NCI-H1092 (cell line): ENCODE measurements around the gene COL27A1.
"Not testable (repeated sequence)": the region's sequence is repeated elsewhere in the genome, so short reads cannot be mapped to it uniquely, and the experiment has no call there.

ENCODE experiments used
- DNase-seq: peaks from one replicate; lab custom pipeline; 2025; lab: John Stamatoyannopoulos, UW

COL27A1 gene

DNA sequence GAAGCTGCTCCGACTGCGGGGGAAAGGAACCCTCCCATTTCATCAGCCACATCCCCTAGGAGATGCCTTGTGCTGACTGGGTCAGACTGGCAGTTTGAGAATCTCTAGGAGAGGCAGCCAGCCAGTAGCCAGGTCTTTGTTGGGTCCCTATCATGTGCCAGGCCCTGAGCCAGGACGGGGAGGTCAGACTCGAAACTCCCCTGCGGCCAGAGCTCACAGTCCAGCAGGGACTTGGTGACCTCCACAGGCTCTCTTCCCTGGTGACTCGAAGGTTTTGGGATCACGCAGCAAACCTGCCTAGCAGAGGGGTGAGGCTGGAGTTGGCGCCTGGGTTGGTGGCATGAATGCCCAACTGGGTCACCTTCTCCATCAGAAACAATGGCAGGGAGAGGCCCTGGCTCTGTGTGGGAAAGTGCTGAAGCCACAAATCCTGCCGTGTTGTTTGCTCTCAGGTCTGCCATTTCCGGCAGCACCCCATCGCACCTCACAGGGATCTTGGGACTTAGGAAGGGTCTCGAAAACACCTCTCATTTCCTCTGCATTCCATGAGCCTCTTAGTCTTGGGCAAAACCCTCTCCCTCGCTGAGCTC lies 153.1 kb downstream of the COL27A1 start:
- DNase-seq: no peak

GRCh38 chr9:114309096-114309495 lies 153.8 kb downstream of the COL27A1 start:
- DNase-seq: no peak

GRCh38 chr9:114310471-114311450 lies 155.4 kb downstream of the COL27A1 start:
- no peak for DNase-seq

DNA sequence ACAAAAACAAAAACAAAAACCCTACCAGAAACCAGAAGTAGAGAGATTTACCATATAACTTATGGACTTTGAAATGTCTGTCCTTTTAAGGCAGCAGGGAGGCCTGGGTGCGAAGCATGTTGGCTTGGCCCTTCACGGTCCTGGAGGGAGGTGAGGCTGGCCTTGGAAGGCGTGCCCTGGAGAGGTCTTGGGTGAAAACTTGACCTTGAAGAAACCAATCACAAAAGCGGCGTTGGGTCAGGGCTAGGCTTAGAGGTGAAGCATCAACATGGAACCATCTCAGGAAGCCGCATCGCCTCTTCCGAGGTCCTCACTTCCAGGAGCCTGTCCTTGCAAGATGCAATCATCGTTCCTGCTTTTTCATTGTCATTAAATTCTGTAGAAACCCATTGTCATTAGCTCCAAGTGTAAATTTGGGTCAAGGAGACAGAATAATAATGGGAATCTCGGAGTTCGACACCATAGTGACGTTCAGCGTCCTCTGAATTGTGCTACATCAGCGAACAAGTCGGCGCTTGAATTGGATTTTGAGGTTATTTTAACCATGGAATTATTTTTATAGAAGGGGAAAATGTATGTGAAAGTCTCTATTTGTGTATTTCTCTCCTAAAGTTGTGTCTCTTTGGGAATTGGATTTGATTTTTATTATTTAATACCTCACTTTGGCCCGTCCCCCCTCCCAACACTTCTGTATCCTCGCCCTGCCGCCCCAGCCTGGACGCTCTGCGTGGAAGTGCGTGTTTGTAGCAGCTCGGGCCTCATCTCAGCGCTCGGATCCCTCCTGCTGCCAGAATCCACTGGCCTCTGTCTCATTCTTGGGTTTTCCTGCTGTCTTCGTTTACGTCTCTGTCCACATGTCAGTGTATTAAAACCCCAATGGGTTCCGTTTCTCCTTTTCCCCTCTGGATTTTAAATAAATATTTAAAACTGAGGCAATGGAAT lies 156.5 kb downstream of the COL27A1 start:
- DNase-seq: no peak

DNA sequence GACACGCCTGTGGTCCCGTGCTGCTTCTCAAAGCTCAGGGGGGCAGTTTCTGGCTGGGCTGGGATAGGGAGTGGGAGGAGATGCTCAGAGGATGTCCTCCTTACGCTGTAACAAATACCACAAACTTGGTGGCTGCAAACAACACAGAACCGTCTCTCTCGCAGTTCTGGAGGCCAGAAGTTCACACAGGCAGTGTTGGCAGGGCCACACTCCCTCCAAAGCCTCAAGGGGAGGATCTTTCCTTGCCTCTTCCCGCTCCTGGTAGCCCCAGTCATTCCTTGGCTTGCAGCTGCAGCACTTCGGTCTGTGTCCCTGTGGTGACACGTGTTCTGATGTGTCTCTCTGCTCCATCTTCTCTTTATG lies 157.2 kb downstream of the COL27A1 start:
- no peak for DNase-seq

- no peak for DNase-seq
Measured at GRCh38 chr9:114313186-114313585, 157.8 kb downstream of the COL27A1 start.

DNA sequence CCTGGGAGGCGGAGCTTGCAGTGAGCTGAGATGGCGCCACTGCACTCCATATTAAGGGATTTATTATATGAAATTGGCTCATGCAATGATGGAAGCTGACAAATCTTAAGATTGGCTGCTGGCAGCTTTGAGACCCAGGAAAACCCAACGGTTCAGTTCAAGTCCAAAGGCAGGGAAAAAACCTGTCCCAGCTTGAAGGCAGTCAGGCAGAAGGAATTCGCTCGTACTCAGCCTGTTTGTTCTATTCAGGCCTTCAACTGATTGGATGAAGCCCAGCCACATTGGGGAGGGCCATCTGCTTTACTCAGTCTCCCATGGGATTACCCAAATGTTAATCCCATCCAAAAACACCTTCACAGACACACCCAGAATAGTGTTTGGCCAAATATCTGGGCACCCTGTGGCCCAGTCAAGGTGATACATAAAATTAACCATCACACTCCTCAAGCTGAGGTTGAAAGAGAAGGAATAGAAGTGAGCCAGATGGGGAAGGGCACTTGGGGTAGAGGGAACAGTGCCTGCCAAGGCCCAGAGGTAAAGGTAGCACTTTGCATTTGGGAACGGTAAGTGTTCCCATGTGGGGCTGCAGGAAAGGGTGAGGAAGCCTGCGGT lies 159.0 kb downstream of the COL27A1 start:
- no peak for DNase-seq

DNA sequence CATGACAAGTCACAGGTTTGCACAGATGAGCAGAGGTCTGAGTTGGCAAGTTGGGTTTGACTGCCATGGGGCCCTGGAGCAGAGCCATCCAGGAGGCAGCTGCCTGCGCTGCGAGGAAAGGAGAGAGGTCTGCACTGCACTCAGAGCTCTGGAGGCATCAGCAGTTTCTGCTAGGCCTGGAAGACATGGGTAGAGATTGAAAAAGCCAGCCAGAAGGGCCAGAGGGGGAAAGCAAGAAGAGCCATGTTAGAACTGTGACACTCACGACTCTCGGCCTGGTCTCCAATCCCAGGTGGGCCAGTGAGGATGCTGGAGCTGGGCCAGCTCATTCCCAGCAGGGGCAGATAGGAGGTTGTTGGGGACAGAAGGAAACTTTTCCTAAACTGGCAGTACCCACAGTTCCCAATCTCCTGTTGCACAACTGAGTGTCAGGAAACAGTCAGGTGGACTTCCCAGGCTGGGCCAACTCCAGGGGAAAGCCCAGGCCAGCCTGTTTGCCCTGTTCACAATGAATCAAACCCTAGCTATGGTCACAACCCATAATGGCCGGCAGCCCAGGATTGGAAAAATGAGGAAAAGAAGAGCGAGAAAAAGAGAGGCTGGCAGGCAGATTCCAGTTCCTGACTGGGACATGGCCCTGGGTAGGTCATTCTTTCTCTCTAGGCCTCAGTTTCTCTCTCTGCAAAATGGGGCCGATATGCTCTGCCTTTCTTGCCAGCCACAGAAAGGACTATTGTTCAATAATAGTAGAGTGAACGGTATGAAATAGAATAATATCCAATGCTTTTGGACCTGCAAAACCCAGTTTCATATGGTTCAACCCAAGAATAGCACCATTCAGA lies 159.8 kb downstream of the COL27A1 start:
- DNase-seq: no peak

GRCh38 chr9:114315723-114316363 lies 160.5 kb downstream of the COL27A1 start:
- no peak for DNase-seq

GRCh38 chr9:114316605-114317230 lies 161.4 kb downstream of the COL27A1 start:
- DNase-seq: no peak

- no peak for DNase-seq
Measured at GRCh38 chr9:114317665-114318357, 162.5 kb downstream of the COL27A1 start.

DNA sequence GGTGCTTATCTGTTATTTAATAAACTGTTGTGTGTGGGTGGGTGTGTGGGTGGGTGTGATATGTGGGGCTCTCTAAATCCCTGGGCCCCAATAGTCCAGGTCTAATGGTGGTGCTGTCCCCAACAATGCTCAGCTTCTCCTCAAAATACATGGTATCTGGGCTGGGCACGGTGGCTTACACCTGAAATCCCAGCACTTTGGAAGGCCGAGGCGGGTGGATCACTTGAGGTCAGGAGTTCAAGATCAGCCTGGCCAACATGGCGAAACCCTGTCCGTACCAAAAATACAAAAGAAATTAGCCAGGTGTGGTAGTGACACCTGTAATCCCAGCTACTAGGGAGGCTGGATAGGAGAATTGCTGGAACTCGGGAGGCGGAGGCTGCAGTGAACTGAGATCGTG lies 163.1 kb downstream of the COL27A1 start:
- DNase-seq: no peak

- DNase-seq: no peak
Measured at GRCh38 chr9:114319147-114319546, 163.8 kb downstream of the COL27A1 start.

GRCh38 chr9:114320710-114321109 lies 165.4 kb downstream of the COL27A1 start:
- not testable (repeated sequence) for DNase-seq

DNA sequence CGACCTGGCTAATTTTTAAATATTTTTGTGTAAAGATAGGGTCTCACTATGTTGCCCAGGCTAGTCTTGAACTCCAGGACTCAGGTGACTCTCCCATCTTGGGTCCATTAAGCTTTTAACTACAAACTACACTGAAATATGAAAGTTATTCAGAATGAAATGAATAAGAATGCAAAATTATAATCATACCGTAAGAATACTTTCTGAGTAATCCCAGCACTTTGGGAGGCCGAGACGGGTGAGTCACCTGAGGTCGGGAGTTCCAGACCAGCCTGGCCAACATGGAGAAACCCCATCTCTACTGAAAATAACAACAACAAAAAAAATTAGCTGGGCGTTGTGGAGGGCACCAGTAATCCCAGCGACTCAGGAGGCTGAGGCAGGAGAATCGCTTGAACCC lies 166.4 kb downstream of the COL27A1 start:
- DNase-seq: no peak

DNA sequence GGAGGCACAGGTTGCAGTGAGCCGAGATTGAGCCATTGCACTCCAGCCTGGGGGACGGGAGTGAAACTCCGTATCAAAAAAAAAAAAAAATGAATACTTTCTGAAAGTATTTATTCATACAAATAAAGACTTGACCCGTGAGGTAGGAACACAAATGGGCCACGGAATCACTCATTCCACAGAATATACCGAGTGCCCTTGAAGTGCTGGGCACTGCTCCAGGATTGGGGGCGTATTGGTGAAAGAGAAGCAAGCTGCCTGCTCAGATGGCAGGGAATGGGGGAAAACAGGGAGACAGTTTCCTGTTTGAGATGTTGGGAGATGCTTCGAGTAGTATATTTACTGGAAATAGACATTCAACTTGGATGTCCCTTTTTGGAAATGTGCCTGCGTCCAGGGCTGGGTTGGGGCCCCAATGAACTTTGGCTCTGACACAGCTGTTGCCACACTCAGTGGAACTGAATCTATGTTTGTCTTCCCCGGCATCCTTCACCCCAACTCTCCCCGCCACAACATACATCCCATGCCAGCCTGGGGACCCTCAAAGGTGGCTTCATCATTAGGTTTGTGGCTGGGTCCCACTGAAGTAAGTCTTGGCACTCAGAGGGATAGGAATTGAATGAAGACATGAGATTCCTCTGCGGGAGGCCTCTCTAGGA lies 167.0 kb downstream of the COL27A1 start:
- not testable (repeated sequence) for DNase-seq

DNA sequence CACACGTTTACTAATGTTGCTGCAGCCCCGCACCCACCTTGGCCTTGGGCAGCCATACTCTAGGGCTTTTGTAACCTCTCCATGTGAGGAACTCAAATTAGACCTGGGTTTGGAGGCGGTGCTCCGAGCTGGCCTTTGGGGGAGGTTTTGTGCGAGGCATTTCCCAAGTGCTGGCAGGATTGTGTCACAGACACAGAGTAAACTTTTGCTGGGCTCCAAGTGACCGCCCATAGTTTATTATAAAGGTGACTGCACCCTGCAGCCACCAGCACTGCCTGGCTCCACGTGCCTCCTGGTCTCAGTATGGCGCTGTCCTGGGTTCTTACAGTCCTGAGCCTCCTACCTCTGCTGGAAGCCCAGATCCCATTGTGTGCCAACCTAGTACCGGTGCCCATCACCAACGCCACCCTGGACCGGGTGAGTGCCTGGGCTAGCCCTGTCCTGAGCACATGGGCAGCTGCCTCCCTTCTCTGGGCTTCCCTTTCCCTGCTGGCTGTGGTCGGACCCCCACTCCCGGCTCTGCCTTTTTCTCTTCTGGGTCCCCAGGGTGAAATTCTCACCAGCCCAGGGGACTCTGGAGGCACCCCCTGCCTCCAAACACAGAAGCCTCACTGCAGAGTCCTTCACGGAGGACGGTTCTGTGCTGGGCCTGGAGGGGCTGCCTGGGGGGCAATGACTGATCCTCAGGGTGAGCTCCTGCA lies 167.6 kb downstream of the COL27A1 start, which contains the start of gene ORM1:
Gene ORM1 (plus strand): TSS at position 268 of the 701 bp plus-strand sequence. CDS start 36 bp downstream, at position 304.
- DNase-seq: not testable (repeated sequence)

- not testable (repeated sequence) for DNase-seq
Measured at GRCh38 chr9:114323849-114324248, 168.5 kb downstream of the COL27A1 start.
